Rectal smooth muscle tissue (tissue), 1 donor: ENCODE data around the gene SLC35F3.

Experiments used
- H3K27ac ChIP-seq: one replicate; pipeline ENCODE4 v1.7.0; 2013; ENCODE audit warnings: low read depth, low read length, inconsistent platforms
- H3K27me3 ChIP-seq: one replicate; pipeline ENCODE4 v1.7.0; 2013; ENCODE audit warnings: low read length; ENCODE audit not compliant: control insufficient read depth, insufficient read depth
- H3K36me3 ChIP-seq: one replicate; pipeline ENCODE4 v1.7.0; 2013; ENCODE audit warnings: low read length; ENCODE audit not compliant: control insufficient read depth, insufficient read depth
- H3K4me1 ChIP-seq: one replicate; pipeline ENCODE4 v1.7.0; 2013; ENCODE audit warnings: low read length; ENCODE audit not compliant: control insufficient read depth, insufficient read depth
- H3K4me3 ChIP-seq: one replicate; pipeline ENCODE4 v1.7.0; 2013; ENCODE audit warnings: low read length
- H3K9ac ChIP-seq: one replicate; pipeline ENCODE4 v1.7.0; 2013; ENCODE audit warnings: low read length

SLC35F3 gene

DNA sequence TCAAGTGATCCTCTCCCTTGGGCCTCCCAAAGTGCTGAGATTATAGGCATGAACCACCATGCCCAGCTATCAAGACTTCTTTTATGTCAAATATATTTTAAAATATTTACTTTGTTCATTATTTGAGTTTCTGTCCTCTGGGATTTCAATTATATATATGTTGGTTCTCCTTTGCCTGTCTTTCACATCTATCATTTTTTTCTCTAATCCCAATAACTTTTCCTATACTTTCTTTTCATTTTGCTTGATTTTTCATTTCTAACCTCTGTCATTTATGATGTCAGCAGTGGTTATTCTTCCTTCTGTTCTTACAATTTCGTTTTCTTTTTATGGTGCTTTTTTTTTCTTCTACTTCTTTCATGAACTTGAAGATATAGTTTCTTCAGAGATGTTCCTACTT lies 47.3 kb downstream of the SLC35F3 start:
- no peak overlapping the region for H3K27ac ChIP-seq
- no peak overlapping the region for H3K9ac ChIP-seq
- H3K4me3 ChIP-seq: no peak overlapping the region
- no peaks in the 10 kb centered on the region for H3K4me1 ChIP-seq
- no peaks in the 10 kb centered on the region for H3K27me3 ChIP-seq
- H3K36me3 ChIP-seq: no peaks in the 10 kb centered on the region

DNA sequence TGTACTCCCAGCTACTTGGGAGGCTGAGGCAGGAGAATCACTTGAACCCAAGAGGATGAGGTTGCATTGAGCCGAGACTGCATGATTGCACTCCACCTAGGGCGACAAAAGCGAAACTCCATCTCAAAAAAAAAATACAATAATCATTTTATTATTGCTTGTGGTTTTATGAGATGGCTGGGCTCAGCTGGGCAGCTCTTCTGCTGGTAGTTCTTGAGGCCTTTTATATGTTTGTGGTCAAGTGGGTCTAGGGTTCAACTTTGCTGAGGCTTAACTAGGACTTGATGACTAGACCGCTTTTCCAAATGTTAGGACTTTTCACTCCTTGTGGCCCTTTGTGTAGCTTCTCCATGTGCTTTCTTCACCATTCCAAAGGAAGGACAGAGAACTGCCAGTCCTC lies 53.2 kb downstream of the SLC35F3 start:
- Histone ChIP-seq H3K4me1 (no peaks in the 10 kb centered on the region), H3K4me3 (no peak overlapping the region), H3K36me3 (no peaks in the 10 kb centered on the region), H3K27me3 (no peaks in the 10 kb centered on the region), H3K9ac (no peak overlapping the region), H3K27ac (no peak overlapping the region)

GRCh38 chr1:233959102-233959501 lies 54.6 kb downstream of the SLC35F3 start:
- no peaks in the 10 kb centered on the region for H3K36me3 ChIP-seq
- H3K9ac ChIP-seq: no peak overlapping the region
- H3K4me3 ChIP-seq: no peak overlapping the region
- H3K27ac ChIP-seq: no peak overlapping the region
- no peaks in the 10 kb centered on the region for H3K27me3 ChIP-seq
- H3K4me1 ChIP-seq: no peaks in the 10 kb centered on the region

- H3K4me1 ChIP-seq: no peaks in the 10 kb centered on the region
- no peak overlapping the region for H3K4me3 ChIP-seq
- no peaks in the 10 kb centered on the region for H3K36me3 ChIP-seq
- no peak overlapping the region for H3K9ac ChIP-seq
- no peak overlapping the region for H3K27ac ChIP-seq
- no peaks in the 10 kb centered on the region for H3K27me3 ChIP-seq
Measured at GRCh38 chr1:233959971-233960370, 55.5 kb downstream of the SLC35F3 start.

DNA sequence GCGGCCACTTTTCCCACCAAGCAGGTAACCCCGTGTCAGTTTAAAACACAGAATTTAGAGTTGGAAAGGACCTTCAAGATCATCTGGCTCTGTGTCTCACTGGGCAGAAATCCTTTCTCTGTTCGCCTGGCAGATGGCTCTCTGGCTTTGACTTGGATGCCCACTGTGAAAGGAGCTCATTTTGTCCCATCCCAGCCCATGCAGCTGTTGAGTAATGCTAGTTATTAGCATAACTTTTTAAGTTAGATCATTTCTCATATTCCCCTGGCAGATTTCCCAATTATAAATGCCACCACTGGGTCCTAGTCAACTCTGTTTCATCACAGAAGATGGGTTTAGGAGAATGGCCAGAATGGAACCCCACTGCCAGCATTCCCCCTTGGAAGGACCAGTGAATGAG lies 55.9 kb downstream of the SLC35F3 start:
- no peaks in the 10 kb centered on the region for H3K27me3 ChIP-seq
- H3K9ac ChIP-seq: no peak overlapping the region
- H3K27ac ChIP-seq: no peak overlapping the region
- no peaks in the 10 kb centered on the region for H3K4me1 ChIP-seq
- H3K4me3 ChIP-seq: no peak overlapping the region
- no peaks in the 10 kb centered on the region for H3K36me3 ChIP-seq

GRCh38 chr1:233962878-233963277 lies 58.4 kb downstream of the SLC35F3 start:
- no peaks in the 10 kb centered on the region for H3K4me1 ChIP-seq
- H3K4me3 ChIP-seq: no peak overlapping the region
- no peaks in the 10 kb centered on the region for H3K36me3 ChIP-seq
- H3K9ac ChIP-seq: no peak overlapping the region
- H3K27me3 ChIP-seq: no peaks in the 10 kb centered on the region
- H3K27ac ChIP-seq: no peak overlapping the region

- Histone ChIP-seq H3K4me1 (no peaks in the 10 kb centered on the region), H3K9ac (no peak overlapping the region), H3K4me3 (no peak overlapping the region), H3K27ac (no peak overlapping the region), H3K36me3 (no peaks in the 10 kb centered on the region), H3K27me3 (no peaks in the 10 kb centered on the region)
Measured at GRCh38 chr1:233965856-233966255, 61.4 kb downstream of the SLC35F3 start.

GRCh38 chr1:233971753-233972152 lies 67.3 kb downstream of the SLC35F3 start:
- Histone ChIP-seq H3K36me3 (no peaks in the 10 kb centered on the region), H3K27ac (no peak overlapping the region), H3K27me3 (no peaks in the 10 kb centered on the region), H3K4me3 (no peak overlapping the region), H3K4me1 (no peaks in the 10 kb centered on the region), H3K9ac (no peak overlapping the region)

DNA sequence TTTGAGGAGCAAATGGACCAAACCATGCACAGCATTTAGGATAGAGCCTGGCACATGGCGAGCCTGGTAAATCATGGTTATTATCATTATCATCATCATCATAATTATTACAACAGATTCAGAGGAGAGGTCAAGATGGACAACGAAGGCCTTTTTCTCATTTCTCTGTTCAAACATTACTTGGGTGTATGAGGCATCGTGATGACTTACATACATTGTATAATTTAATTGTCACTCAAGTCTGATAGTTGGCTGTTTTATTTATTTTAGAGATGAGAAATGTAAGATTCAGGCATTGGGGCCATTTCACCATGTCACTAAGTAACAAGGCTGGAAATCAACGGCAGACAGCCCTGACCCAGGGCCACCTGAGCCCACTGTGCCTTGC lies 68.1 kb downstream of the SLC35F3 start:
- Histone ChIP-seq H3K36me3 (no peaks in the 10 kb centered on the region), H3K9ac (no peak overlapping the region), H3K27ac (no peak overlapping the region), H3K4me1 (no peaks in the 10 kb centered on the region), H3K27me3 (no peaks in the 10 kb centered on the region), H3K4me3 (no peak overlapping the region)

GRCh38 chr1:233972951-233973635 lies 68.6 kb downstream of the SLC35F3 start:
- no peak overlapping the region for H3K9ac ChIP-seq
- H3K36me3 ChIP-seq: no peaks in the 10 kb centered on the region
- H3K27me3 ChIP-seq: no peaks in the 10 kb centered on the region

DNA sequence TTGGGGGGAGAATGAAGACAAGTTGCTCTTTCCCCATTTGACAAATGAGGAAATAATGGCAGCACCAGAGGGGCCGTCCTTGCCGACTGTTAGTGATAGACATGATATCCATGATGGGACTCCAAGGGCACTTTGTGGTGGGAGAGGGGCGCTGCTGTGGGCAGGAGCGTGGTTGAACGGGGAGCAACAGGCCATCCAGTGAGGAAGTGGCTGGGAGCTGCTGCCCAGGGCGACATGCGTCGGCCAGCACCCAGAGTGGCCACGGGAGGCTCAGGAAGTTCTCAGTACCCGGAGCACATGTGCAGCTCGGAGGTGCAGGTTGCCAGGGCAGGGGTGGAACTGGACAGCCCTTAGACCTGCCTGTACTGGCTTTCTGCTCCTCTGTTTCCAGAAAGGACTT lies 71.0 kb downstream of the SLC35F3 start:
- Histone ChIP-seq H3K27ac (no peak overlapping the region), H3K4me3 (no peak overlapping the region), H3K4me1 (no peaks in the 10 kb centered on the region), H3K36me3 (no peaks in the 10 kb centered on the region), H3K27me3 (no peaks in the 10 kb centered on the region), H3K9ac (no peak overlapping the region)

More at GRCh38 chr1:233972951-233973635, 68.6 kb downstream of the SLC35F3 start:
- Histone ChIP-seq H3K4me3 (no peak overlapping the region), H3K27ac (no peak overlapping the region), H3K4me1 (no peaks in the 10 kb centered on the region)

- H3K27ac ChIP-seq: no peak overlapping the region
- no peaks in the 10 kb centered on the region for H3K36me3 ChIP-seq
- H3K27me3 ChIP-seq: no peaks in the 10 kb centered on the region
- no peaks in the 10 kb centered on the region for H3K4me1 ChIP-seq
- no peak overlapping the region for H3K4me3 ChIP-seq
- H3K9ac ChIP-seq: no peak overlapping the region
Measured at GRCh38 chr1:233981042-233981675, 76.7 kb downstream of the SLC35F3 start.
